K562 (cell line): ENCODE results near the gene PRSS56. TPM values are rescaled to one million over a fixed set of nuclear protein-coding genes. Genes with fewer than 3 reads are reported as not detected.
A peak's percentile ranks its signal among the peaks of the same experiment; 100 is the strongest.

Experiments used
- ATAC-seq: fragments of 200-7000 bp; cut with Tn5 transposase; 3 replicates; pipeline ENCODE4 v1.9.1; 2020; ENCODE audit warnings: moderate library complexity
- BruUV-seq: library from RNA; stranded (reverse); fragments of 400-500 nt; replicated peaks from 2 replicates; lab custom pipeline; 2021; lab: Mats Ljungman, UMichigan
- CTCF ChIA-PET: fragments of 300-600 bp; formaldehyde crosslinking; extraction: SDS; loops from one replicate; lab custom pipeline; 2021; ENCODE audit warnings: low intra/inter-chr PET ratio; lab: Yijun Ruan, JAX
- POLR2A ChIA-PET: fragments of 300-600, 350-650 bp; sonication (Branson Sonifier 250); formaldehyde crosslinking; extraction: SDS; loops from one replicate; lab custom pipeline; 2021; ENCODE audit warnings: antibody characterized with exemption, inconsistent platforms; lab: Yijun Ruan, JAX
- DNase-seq, 4 experiments: peaks; one replicate each; pipeline versions ENCODE4 v3.0.0 to v3.0.0-alpha.2; 2011 to 2018; ENCODE audit warnings: low spot score in 3 of 4, mixed read lengths in 3 of 4; ENCODE audit errors: extremely low read depth in 1 of 4
- FAIRE-seq: peaks from 2 replicates; lab custom pipeline; 2011; peaks lifted over from hg19 to GRCh38; lab: Jason Lieb, UNC
- H2AFZ ChIP-seq: 2 replicates; pipeline ENCODE4 v1.6.0; 2011; ENCODE audit warnings: low read depth, low read length, control low read depth, inconsistent platforms
- H3K27ac ChIP-seq: fragments of 200-600 bp; 3 replicates; pipeline ENCODE4 v1.8.0; 2011; ENCODE audit warnings: low read depth, mild to moderate bottlenecking, control low read depth, inconsistent platforms, low read length, moderate library complexity, mixed read lengths; ENCODE audit errors: extremely low read depth
- H3K27me3 ChIP-seq, 2 experiments: fragments of 300-600 bp in 1 of 2; 2 replicates in 1 of 2; 3 replicates in 1 of 2; pipeline versions ENCODE4 v1.6.0 to v1.8.0; 2011; ENCODE audit warnings: inconsistent platforms in 2 of 2, low read length in 2 of 2, mild to moderate bottlenecking in 1 of 2, mixed read lengths in 1 of 2, moderate library complexity in 1 of 2; ENCODE audit not compliant: control insufficient read depth in 2 of 2, insufficient read depth in 2 of 2
- H3K36me3 ChIP-seq: fragments of 300-600 bp; 3 replicates; pipeline ENCODE4 v1.8.0; 2011; ENCODE audit warnings: mild to moderate bottlenecking, low read length, inconsistent platforms; ENCODE audit not compliant: control insufficient read depth, insufficient read depth
- H3K4me1 ChIP-seq, 2 experiments: fragments of 200-600 bp in 1 of 2; replicated peaks in 1 of 2; 2 replicates in 1 of 2; 3 replicates in 1 of 2; pipeline versions ENCODE4 v1.5.1 to v1.8.0; 2011; ENCODE audit warnings: inconsistent platforms in 2 of 2, low read length in 2 of 2, mild to moderate bottlenecking in 1 of 2, mixed read lengths in 1 of 2, moderate library complexity in 1 of 2; ENCODE audit not compliant: control insufficient read depth in 2 of 2, insufficient read depth in 2 of 2
- H3K4me2 ChIP-seq: 2 replicates; pipeline ENCODE4 v1.6.1; 2011; ENCODE audit warnings: low read length, control low read depth, inconsistent platforms, mixed read lengths; ENCODE audit not compliant: insufficient read depth
- H3K4me3 ChIP-seq: fragments of 200-600 bp; sonication (generic), shearing (Covaris generic); 2 replicates; pipeline ENCODE4 v1.5.1; 2016; ENCODE audit warnings: control low read depth, inconsistent platforms
- H3K79me2 ChIP-seq: fragments of 200-600 bp; 3 replicates; pipeline ENCODE4 v1.8.0; 2011; ENCODE audit warnings: low read length, inconsistent platforms; ENCODE audit not compliant: control insufficient read depth, insufficient read depth
- H3K9ac ChIP-seq, 2 experiments: 2 replicates each; pipeline versions ENCODE4 v1.6.0 to v1.6.1; 2011; ENCODE audit warnings: low read depth in 2 of 2, low read length in 2 of 2, control low read depth in 1 of 2, inconsistent platforms in 1 of 2, mild to moderate bottlenecking in 1 of 2, mixed read lengths in 1 of 2; ENCODE audit not compliant: insufficient read depth in 1 of 2
- H3K9me1 ChIP-seq: one replicate; pipeline ENCODE4 v1.6.0; 2011; ENCODE audit warnings: inconsistent platforms, mild to moderate bottlenecking, low read length, moderate library complexity; ENCODE audit not compliant: control insufficient read depth, insufficient read depth
- H3K9me3 ChIP-seq: replicated peaks from 2 replicates; pipeline ENCODE4 v1.5.1; 2011; ENCODE audit warnings: low read depth, low read length, inconsistent platforms; ENCODE audit not compliant: control insufficient read depth, insufficient read depth
- H4K20me1 ChIP-seq: replicated peaks from 2 replicates; pipeline ENCODE4 v1.6.1; 2011; ENCODE audit warnings: low read length, inconsistent platforms, mixed read lengths; ENCODE audit not compliant: control insufficient read depth, insufficient read depth
- ATF4 ChIP-seq: fragments of 450-650 bp; formaldehyde crosslinking; IDR thresholded peaks from 2 replicates; pipeline ENCODE4 v1.4.0; 2022; ENCODE audit warnings: mild to moderate bottlenecking, moderate library complexity
- BHLHE40 ChIP-seq: IDR thresholded peaks from 2 replicates; pipeline ENCODE4 v1.6.1; 2011; ENCODE audit warnings: low read length, improper control_type of control experiment
- CBX1 ChIP-seq: sonication (generic); IDR thresholded peaks from 2 replicates; pipeline ENCODE4 v1.6.1; 2016; ENCODE audit warnings: antibody characterized with exemption, low read depth, mild to moderate bottlenecking
- CTBP1 ChIP-seq: fragments of 450-650 bp; IDR thresholded peaks from 2 replicates; pipeline ENCODE4 v1.6.1; 2016; ENCODE audit warnings: borderline replicate concordance
- NONO ChIP-seq, 2 experiments: fragments of 200-400 bp in 1 of 2; fragments of 450-650 bp in 1 of 2; formaldehyde crosslinking in 1 of 2; IDR thresholded peaks; 2 replicates each; pipeline ENCODE4 v1.6.1; 2017; ENCODE audit warnings: low read depth in 2 of 2, mild to moderate bottlenecking in 2 of 2, moderate library complexity in 2 of 2, low read length in 1 of 2
- RBM25 ChIP-seq: fragments of 200-400 bp; formaldehyde crosslinking; IDR thresholded peaks from 2 replicates; pipeline ENCODE4 v1.6.1; 2018; ENCODE audit warnings: low read length, low read depth, moderate library complexity; ENCODE audit not compliant: severe bottlenecking
- ZNF778 ChIP-seq: fragments of 450-650 bp; formaldehyde crosslinking; IDR thresholded peaks from 2 replicates; pipeline ENCODE4 v1.4.0; 2020; ENCODE audit warnings: mild to moderate bottlenecking, moderate library complexity
- WGBS: fragments of 100-300 bp; shearing (Covaris generic); methylation state at CpG from one replicate; pipeline ENCODE4 v1.1.6; 2016; ENCODE audit warnings: low coverage, mixed read lengths; ENCODE audit not compliant: insufficient coverage; ENCODE audit errors: missing lambda C conversion rate; 5-methylcytosine and 5-hydroxymethylcytosine counted together
- in situ Hi-C: fragments of 300-500 bp; cut with MboI; formaldehyde crosslinking; loops from 4 replicates; pipeline ENCODE4 v1.15.0; 2018; ENCODE audit warnings: inconsistent platforms, mixed read lengths
- intact Hi-C: fragments of 100-400 bp; cut with micrococcal nuclease; formaldehyde crosslinking; loops from 2 replicates; pipeline ENCODE4 v1.14.2; 2022
- polyA plus RNA-seq, 8 experiments: library from polyadenylated mRNA; depleted of rRNA in 4 of 8; stranded (reverse) in 5 of 8; unstranded in 3 of 8; fragments of >200 nt; fragmentation: Nextera tagmentation in 2 of 8; fragmentation: Illumina TruSeq in 1 of 8; extraction: Ambion mirVana in 2 of 8; extraction: Trizol in 1 of 8; gene quantifications; 2 replicates each; pipeline versions ENCODE4 v1.2.1 to v1.2.3, GENCODE V29; 2011 to 2014; ENCODE audit warnings: inconsistent platforms in 1 of 8, missing spikeins in 1 of 8
- total RNA-seq, 7 experiments: library from RNA; depleted of rRNA in 6 of 7; stranded (reverse); fragments of >200 nt in 6 of 7; fragmentation: Illumina TruSeq in 2 of 7; extraction: Trizol in 2 of 7; gene quantifications; 2 replicates each; pipeline versions ENCODE4 v1.2.1 to v1.2.3, GENCODE V29; 2011 to 2021; ENCODE audit warnings: low replicate concordance in 1 of 7

The PRSS56 gene
- total and polyA plus RNA-seq, 9 of the 15 experiments (the other 6 are each of a cell fraction or from before 2014, with no cell fraction given), result not detected

DNA sequence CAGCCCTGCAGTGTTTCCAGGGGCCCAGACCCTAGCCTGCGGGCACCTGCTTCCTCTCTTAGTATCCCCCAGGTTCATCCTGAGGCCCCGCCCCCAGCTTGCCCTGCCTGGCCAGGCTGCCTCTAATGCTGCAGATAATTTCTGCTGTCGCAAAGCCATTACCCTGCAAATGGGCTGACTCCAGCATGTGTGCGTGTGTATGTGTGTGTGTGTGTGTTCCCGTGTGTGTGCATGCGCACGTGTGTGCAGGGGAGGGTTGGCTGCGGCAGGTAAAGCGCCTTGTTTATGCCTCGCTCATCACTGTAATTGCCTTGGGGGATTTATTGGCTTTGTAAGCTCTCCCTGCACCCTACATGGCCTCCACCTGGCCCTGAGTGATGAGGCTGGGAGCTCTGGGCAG is 7.6 kb upstream of the PRSS56 start:
- 0% methylated on average over 7 of the region's 10 CpGs for WGBS
- no peak overlapping the region for H3K4me3 ChIP-seq
- H3K4me2 ChIP-seq, result no peak overlapping the region
- FAIRE-seq (no peak), DNase-seq (no peak), ATAC-seq (no peak)
- H3K4me1 ChIP-seq, result no peaks in the 10 kb centered on the region
- in situ Hi-C loops (loop anchor here (10.0 kb wide), 1 partner anchor 608 kb away; no protein-coding TSS in a partner anchor), intact Hi-C loops (no loop called here)
- no peaks in the 10 kb centered on the region for H4K20me1 ChIP-seq
- TF ChIP-seq NONO (IDR thresholded peaks at IDR 0.05; ENCODE audit: low read depth in 2 of 2, low read length in 1 of 2) (no peak), ATF4 (no peak), BHLHE40 (0 out of 2 replicates have a peak, but pooled peaks have one; percentile 25)
- CTCF ChIA-PET, result no interaction called here
- H3K9me3 ChIP-seq, result no peaks in the 10 kb centered on the region
- H2AFZ ChIP-seq, result no peak overlapping the region
- BruUV-seq, result no TSS peak
- H3K79me2 ChIP-seq, result no peaks in the 10 kb centered on the region
- POLR2A ChIA-PET, result no interaction called here
- H3K27me3 ChIP-seq, result peaks cover 0 to 51% of the 10 kb centered on the region in 2 experiments; a peak in 2 of 5 replicates
- no peak overlapping the region for H3K9ac ChIP-seq
- no peak overlapping the region for H3K27ac ChIP-seq
- H3K9me1 ChIP-seq, result no peaks in the 10 kb centered on the region
- no peaks in the 10 kb centered on the region for H3K36me3 ChIP-seq

- no peak overlapping the region for H3K4me3 ChIP-seq
- 4% methylated on average over 3 of the region's 5 CpGs for WGBS
- intact Hi-C loops, result no loop called here
- no peaks in the 10 kb centered on the region for H3K9me3 ChIP-seq
- no peak overlapping the region for H3K27ac ChIP-seq
- H3K79me2 ChIP-seq, result no peaks in the 10 kb centered on the region
- no peak for DNase-seq
- ChIA-PET POLR2A (interaction anchor here (0.6 kb wide), 1 partner anchor 329 kb away, joined by 3 read pairs; no protein-coding TSS in a partner anchor), CTCF (no interaction called here)
- FAIRE-seq, result no peak
- no peaks in the 10 kb centered on the region for H4K20me1 ChIP-seq
- no TSS peak for BruUV-seq
- H2AFZ ChIP-seq, result no peak overlapping the region
- H3K4me1 ChIP-seq, result no peaks in the 10 kb centered on the region
- no peak for ATAC-seq
- TF ChIP-seq CTBP1 (no peak), ZNF778 (CRISPR knock-in tag) (no peak), CBX1 (no peak), RBM25 (peak; percentile 83)
- H3K9ac ChIP-seq, result no peak overlapping the region
- H3K4me2 ChIP-seq, result no peak overlapping the region
- H3K9me1 ChIP-seq, result no peaks in the 10 kb centered on the region
- H3K36me3 ChIP-seq, result no peaks in the 10 kb centered on the region
- in situ Hi-C loops, result loop anchor here (10.0 kb wide), 1 partner anchor 609 kb away; no protein-coding TSS in a partner anchor
- peaks cover 0 to 48% of the 10 kb centered on the region in 2 experiments; a peak in 2 of 5 replicates for H3K27me3 ChIP-seq
Measured at GRCh38 chr2:232513353-232513752, 6.8 kb upstream of the PRSS56 start.
